ENCODE data around the gene ZNF335. TPM values are rescaled to one million over a fixed set of nuclear protein-coding genes. Genes with fewer than 3 reads are reported as not detected.

ZNF335 gene
- total and polyA plus RNA-seq, 2 of the 13 experiments (the other 11 are each of a cell fraction or from before 2014, with no cell fraction given), result 9.7 to 13.7 TPM

DNA sequence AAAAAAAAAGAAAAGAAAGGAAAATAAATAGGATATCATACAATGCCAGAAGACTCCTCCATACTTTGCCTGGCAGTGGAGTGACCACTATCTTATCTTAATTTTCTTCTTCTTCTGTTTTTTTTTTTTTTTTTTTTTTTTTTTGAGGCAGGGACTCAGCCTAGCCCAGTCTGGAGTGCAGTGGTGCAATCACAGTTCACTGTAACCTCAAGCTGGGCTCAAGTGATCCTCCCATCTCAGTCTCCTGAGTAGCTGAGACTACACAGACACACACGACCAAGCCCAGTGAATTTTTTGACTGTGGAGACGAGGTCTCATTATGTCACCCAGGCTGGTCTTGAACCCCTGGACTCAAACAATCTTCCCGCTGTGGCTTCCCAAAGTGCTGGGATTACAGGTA is 19.6 kb upstream of the ZNF335 start (continued):
- TF ChIP-seq ZUFSP (CRISPR knock-in tag; IDR thresholded peaks at IDR 0.05; ENCODE audit: borderline replicate concordance) (no peak), AHDC1 (CRISPR knock-in tag; IDR thresholded peaks at IDR 0.05; ENCODE audit: borderline replicate concordance) (no peak), ZBTB14 (CRISPR knock-in tag; IDR thresholded peaks at IDR 0.05) (no peak), LCORL (IDR thresholded peaks at IDR 0.05) (no peak), LCORL (CRISPR knock-in tag; IDR thresholded peaks at IDR 0.05) (no peak), CCDC6 (CRISPR knock-in tag; IDR thresholded peaks at IDR 0.05) (no peak), NCOA2 (CRISPR knock-in tag; IDR thresholded peaks at IDR 0.05) (no peak), ZNF530 (CRISPR knock-in tag; IDR thresholded peaks at IDR 0.05; ENCODE audit: low read depth) (no peak), PRDM10 (CRISPR knock-in tag; IDR thresholded peaks at IDR 0.05; ENCODE audit: low read depth) (no peak), IKZF5 (CRISPR knock-in tag; IDR thresholded peaks at IDR 0.05) (no peak), FOXJ3 (CRISPR knock-in tag; IDR thresholded peaks at IDR 0.05; ENCODE audit: borderline replicate concordance) (no peak), ZNF337 (CRISPR knock-in tag; IDR thresholded peaks at IDR 0.05; ENCODE audit: borderline replicate concordance, low read depth) (no peak)

Measured in HepG2 (cell line).